GM19372 (cell line): Measurements from ENCODE around the gene PRPS1.
"Not testable (repeated sequence)": the region's sequence is repeated elsewhere in the genome, so short reads cannot be mapped to it uniquely, and the experiment has no call there.

ENCODE experiments used
- ATAC-seq: cut with Tn5 transposase; IDR thresholded peaks from one replicate; pipeline ENCODE4 v1.9.1; 2021; ENCODE audit warnings: mild to moderate bottlenecking, low read depth, moderate library complexity; ENCODE audit not compliant: unreplicated experiment

Gene PRPS1

DNA sequence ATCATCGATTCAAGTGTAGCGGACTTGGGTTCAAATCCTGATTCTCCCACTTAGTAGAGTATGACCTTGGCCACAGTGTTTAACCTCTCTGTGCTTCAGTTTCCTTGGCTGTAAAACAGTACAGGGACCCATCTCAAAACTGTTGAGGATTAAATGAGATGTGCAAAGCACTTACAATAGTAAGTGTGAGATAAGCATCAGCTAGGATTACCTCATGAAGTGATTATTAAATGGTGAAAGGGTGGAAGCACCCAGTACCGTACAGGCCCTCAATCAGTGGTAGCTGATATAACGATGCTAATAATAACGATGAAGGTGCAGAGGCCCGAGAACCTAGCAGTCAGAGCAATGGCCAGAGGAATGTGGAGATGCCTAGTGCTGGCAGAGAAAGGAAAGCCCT is 45.1 kb downstream of the PRPS1 start:
- ATAC-seq, result no peak

DNA sequence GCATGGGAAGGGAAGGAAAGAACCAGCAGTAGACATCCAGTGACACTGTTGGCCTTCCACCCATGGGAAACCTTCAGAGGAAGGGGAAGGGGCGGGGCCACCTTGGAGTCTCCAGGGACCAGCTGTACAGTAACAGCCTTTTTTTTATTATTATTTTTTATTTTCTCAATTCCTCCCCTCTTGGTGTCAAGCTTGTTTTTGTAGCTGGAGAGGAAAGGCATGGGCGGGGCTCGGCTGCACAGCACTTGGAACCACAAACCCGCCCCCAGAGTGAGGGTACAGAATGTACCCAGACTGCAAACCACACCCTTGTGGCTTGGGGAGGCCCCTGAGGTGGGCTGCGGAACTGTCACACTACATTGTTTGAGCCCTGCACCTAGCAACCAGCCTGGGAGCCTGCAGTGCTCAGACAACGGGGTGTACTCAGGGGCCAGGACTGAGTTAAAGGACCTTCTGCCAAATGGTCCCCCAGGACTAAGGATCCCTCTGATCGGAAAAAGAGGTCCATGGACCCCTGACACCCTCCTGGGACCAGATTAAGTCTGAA is 45.7 kb downstream of the PRPS1 start:
- peak; percentile 77 for ATAC-seq

DNA sequence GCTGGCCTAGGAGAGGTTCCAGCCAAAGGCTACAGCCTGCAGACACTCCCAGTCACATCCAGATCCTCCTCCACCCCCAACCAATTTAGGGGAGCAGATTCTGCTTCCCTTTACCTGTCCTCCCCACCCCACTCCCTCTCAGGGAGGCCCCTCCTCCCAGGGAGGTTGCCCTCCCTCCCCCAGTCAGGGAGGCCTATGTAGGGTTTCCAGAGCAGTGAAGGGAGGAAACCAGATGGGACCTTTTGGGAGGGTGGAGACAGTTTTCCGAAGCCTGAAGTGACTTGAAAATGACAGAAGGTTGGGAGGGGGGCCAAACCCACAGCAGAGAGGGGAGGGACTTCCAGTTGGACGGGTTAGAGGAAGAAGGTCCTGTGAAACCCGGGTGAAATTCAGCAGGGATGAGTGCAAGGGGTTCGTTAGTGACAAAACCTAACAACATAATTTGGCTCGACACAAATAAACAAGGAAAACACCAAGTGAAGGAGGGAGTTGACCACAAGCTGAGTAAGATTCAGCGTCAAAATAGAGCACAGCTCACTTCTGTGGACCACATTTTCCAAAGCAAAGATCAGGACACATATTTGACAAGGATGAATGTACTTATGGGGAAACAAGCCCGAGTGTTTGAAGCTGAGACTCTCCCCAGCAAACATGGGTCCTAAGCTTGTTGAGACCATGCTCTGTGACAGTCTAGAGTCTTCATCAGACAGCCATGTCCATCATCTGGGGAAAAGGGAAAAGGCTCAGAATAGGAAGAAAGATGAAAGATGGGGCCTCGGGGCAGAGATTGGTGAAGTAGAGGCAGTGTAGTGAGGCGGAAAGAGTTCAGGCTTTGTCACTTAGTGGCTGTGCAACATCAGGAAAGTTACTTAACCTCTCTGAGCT is 46.4 kb downstream of the PRPS1 start:
- ATAC-seq, result peak; percentile 8

DNA sequence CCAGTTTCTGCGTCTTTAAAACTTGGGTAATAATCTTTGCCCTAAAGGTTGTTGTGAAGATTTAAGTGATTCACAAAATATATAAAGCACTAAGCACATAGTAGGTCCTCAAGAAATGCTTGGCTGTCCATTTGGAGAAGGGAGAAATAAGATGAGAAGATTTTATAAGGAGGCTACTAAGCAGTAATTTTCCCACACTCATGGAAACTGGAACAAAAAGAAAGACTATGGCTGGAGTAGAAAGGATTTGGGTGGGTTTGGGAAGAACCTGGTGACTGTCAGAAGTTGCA is 47.0 kb downstream of the PRPS1 start:
- no peak for ATAC-seq

DNA sequence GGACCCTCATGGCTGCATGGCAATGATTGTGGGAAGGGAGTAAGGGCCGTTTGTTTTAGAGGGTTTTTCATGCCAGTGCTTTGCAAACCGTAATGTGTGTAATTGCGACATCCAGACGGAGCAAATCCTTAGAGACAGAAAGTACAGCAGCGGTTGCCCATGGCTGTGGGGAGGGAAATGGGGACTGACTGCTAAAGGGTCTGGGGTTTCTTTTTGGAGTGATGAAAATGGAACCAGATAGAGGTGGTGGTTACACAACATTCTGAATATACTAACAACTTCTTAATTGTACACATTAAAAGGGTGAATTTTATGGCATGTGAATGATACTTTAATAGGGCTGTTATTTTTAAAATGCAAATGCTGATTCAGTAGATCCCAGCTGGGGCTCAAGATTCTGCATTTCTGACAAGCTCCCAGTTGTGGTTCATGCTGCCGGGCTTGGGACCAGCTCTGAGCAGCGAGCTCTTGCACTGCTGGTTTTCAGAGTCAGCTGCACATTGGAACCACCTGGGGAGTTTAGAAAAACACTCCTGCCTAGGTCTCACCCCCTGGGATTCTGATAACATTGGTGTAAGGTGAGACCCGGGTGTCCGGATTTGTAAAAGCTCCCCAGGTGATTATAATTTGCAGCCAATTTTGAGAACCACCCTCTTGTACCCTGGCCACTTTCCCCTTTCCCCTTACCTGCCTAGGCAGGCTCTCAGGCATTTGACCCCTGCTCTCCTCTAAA is 47.7 kb downstream of the PRPS1 start:
- no peak for ATAC-seq

DNA sequence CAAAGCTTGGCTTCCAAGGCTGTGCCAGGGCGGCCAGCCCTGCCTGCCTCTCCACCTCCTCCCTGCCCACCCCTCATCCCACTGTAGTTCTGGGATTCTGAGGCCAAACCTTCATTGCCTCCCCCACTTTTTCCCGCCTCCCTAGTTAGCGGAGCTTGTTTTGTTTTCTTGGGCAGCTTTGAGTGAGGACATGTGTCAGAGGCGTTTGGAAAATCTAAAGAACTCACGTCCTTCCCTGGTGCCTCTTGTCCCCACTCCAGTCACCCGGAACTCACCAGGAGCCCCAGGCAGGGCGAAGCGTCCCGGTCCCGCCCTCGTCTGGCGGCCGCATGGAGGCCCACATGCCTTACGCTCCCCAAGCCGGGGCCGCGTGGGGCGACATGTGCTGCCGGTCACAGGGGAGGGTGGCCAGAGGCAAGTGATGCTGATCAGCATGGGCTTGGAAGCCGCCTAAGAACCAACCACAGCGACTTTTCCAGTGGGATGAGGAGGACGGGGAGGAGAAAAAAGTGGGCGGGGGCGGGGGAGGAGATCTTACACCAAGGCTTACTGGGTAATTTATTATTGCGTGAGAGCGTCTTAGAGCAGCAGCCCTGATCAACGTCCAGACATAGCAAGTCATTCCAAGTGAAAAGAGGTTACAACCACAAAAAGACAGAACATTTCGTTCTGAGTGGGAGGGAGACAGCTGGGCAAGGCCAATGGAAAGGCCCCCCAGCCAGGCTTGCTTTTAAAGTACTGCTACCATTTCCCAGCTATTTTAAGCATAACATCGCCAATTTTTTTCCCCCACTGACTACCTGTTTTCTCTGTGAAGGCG is 48.5 kb downstream of the PRPS1 start:
- ATAC-seq, result no peak

DNA sequence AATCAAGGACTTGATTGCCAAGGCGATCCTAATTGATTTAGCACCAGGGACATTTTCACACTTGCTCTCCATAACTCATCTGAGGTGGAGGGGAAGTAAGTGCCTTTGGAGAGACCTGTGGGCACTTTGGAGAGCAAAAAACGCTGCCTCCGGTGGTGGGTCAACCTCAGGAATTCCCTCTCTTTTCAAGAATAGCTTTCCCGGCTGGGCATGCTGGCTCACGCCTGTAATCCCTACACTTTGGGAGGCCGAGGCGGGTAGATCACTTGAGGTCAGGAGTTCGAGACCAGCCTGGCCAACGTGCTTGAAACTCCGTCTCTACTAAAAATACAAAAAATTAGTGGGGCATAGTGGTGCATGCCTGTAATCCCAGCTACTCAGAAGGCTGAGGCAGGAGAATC is 49.2 kb downstream of the PRPS1 start:
- ATAC-seq, result no peak

DNA sequence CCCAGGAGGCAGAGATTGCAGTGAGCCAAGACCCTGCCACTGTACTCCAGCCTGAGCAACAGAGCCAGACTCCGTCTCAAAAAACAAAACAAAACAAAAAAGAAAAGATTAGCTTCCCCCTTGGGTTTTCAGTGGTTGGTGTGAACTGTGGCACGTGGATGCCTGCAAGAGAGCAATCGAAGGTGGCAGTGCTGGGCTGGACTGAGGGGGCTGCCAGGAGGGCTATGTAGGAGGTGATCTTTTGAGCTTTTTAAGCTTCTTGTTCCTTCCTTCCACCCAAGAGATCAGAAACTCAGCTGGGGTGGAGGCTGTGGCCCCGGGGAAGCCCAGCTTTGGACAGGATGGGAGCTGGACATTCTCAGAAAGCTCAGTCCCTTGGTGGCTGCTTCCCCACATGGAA is 49.6 kb downstream of the PRPS1 start:
- no peak for ATAC-seq

DNA sequence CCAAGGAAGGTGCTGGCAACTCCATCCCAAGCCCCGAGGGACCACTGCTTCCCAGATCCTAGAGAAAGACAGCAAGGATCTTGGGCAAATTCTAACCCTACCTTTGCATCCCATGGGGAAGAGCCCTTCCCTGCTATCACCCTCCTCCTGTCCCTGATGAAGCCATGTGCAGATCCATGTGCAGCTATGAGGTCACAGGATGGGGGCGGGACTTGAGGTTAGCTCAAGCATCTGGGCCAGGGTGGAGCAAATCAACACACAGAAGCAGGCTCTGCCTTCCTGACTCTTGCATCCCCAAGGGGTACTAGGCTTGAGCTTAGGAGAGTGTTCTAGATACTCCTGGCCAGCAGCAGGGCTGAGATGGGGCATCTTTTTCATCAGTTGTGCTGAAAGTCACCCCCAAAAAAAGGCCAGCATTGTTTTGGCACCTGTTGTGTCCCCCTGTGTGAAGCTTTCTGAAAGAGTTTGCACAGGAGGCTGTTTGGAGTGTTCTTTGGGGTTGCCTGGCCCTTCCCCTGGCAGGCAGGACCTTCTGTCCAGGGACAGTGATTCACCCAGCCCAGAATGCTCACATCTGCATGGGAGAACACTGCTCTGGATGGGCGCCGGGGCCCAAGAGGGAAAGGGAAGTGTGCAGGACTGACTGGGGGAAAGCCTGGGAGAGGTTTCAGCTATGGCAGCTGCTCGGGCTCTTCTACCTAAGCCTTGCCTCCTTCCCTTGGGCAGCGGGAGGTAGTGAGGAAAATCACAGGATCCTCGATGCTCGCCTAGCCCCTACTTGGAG is 50.8 kb downstream of the PRPS1 start:
- no peak for ATAC-seq

DNA sequence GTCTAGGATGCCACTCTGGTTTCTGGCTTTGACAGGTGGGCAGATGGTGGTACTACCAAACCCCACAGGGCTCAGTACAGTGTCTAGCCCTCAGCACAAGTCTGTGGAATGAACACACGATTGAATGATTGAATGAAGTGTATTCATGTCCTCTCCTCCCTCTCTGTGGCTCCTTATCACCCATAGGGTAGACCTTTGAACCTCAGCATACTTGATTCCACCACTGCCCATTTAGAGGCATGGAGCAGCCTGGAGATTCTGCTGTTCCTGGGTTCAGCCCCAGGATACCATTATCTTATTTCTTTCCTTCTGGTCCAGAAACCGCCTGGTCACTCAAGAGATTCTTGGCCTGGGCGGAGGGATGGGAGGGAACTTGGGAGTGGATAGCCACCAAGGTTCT is 53.9 kb downstream of the PRPS1 start:
- ATAC-seq, result no peak

DNA sequence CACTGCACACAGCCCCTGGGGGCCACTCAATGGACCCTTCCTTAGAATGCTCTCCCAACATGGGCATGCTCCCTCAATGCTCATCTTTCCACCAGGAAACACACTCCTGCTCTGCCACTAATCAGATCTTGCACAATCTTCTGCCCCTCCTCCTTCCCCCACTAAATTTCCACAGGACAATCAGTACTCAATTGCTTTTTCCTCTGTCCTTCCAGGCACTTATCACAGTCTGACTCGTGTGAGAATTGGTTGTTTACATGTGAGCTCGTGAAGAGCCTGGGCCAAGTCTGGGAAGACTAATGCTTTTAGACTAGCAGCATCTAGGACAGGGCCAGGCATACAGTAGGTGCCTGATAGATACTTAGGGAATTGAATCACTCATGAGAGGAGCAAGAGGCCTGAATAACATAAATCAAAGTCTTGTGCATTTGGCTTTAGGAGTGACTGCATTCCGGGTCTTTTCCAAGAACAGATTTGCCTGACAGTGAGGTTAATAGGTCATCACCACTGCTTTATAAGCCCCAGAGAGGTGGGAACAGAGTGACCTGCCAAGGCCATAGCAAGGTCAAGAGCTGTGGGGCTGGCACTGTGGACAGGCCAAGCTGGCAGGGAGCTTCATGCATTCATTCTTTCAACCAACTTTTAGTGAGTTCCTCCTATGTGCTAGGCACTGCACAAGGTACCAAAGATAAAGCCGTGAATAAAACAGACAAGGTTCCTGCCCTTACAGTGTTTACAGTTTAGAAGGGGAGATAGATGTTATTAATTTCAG is 55.0 kb downstream of the PRPS1 start:
- ATAC-seq, result no peak

DNA sequence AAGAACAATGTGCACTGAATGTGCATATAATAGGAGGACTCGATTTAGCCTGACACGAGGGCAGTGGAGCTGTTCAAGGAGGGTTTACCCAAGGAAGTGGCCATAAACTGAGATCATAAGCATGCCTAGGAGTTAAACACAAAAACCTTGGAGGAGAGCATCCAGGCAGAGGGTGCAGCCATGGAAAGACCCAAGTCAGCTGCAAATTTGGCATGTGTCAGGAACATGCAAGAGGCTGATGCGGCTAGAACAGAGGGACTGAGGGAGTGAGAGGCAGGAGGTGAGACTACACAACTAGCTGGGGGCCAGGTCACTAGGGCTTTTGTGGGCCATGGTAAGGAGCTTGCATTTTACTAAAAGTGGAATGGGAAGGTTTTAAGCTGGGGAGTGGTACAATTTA is 55.6 kb downstream of the PRPS1 start:
- ATAC-seq, result no peak

DNA sequence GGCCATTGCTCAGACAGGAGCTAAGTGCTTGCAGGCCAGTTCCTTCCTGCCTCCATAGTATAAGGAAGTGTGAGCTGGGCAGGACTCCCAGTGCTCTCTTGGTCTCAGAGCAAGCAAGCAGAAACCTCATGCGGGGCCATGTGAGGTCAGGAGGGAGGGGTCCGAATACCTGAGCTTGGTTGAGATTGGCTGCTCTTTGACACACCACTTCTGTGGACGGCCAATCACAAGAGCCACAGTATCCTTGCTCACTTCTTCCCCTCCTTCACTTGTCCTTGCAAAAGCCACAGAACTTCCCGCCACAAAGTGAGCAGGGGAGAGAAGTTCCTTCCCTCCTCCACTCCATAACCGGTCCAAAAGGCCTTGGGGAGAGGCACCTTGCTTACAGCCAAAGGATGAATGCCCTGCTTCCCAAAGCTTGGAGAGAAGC is 56.7 kb downstream of the PRPS1 start:
- ATAC-seq, result peak; percentile 87

DNA sequence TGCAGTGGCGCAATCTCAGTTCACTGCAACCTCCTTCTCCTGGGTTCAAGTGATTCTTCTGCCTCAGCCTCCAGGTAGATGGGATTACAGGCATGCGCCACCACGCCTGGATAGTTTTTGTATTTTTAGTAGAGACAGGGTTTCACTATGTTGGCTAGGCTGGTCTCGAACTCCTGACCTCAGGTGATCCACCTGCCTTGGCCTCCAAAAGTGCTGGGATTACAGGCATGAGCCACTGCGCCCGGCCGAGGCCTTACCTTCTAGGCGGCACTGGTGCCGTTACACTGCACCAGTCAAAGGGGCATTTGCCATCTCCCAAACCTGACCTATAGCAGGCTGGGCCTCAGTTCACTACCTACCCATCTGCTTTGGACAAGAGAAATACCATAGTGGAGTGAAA is 57.3 kb downstream of the PRPS1 start:
- ATAC-seq, result not testable (repeated sequence)

DNA sequence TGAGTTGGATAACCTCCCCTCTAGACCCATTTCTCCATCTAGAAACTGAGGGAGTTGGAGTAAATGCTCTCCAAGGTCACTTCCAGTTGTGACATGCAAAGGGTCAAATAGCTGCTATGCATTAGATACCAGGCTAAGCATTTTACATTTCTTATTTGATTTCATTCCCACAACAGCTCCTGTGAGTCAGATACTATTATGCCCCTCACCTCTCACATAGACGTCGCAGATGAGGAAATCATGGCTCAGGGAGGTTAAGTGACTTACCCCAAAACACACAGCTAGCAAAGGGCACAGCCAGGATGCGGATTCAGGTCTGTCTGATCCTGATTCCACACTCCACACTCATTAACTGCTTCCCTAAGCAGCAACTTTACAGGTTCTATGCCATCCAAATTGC is 57.7 kb downstream of the PRPS1 start:
- ATAC-seq, result no peak

DNA sequence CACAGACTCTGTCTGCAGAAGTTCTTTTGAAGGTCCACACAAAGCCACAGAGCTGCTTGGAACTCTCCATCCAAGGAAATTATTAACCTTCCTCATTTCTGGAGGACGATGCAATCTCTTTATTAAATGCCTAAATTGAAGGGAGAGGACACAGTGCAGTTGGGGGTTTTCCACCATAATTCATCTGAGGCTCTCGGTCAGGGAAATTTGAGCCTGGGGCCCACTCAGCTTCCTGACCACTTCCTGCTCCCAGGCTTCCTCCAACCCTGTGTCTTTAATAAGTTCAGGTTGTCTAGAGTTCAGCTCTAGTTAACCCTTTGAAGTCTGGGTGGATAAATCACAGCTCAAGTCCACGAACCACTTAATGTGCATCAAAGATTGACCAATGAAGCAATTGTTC is 58.5 kb downstream of the PRPS1 start:
- ATAC-seq, result no peak

DNA sequence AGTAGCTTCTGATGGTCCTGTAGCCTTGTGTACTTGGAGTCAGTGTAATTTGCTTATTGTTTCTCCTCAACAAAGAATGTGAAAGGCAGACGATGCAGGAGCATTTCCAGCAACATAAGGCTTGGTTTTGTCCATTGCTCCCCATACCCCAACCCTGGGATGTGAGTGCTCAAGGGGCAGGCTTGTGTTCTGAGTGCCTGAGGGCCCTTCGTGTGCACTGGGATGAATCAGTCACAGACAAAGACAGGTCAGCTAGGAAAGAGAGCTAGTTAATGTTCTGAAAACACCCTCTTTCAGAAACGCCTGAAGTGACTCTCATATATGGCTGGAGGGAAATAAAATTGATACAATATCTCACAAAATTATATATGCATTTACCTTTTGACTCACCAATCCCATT is 59.1 kb downstream of the PRPS1 start:
- ATAC-seq, result no peak

DNA sequence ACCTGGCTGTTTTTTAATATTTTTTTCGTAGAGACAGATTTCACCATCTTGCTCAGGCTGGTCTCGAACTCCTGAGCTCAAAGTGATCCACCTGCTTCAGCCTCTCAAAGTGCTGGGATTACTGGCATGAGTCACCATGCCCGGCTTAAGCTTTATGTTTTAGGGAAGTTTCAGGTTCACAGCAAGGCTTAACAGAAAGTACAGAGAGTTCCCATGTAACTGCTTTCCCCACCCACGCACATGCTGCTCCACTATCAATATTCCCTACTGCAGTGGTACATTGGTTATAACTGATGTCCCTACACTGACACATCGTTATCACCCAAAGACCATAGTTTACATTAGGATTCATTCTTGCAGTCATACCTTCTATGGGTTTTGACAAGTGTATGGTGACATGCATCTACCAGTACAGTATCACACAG is 62.7 kb downstream of the PRPS1 start:
- ATAC-seq, result no peak

DNA sequence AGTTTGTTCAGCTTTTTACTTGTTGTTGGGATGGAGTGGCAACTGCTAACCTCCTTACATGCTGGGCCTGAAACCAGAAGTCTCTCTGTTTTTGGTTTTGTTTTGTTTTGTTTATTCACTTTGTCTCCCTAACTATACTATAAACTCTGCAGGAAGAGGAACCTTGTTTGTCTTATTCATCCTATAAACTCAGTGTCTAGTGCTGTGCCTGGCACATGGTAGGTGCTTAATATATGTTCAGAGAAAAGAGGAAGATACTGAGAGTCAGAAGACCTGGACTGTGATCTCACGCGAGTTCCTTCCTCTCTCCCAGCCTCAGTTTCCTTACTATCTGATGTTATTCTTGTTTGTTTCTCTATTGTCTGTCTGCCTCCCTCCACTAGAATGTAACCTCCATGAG is 71.3 kb downstream of the PRPS1 start:
- no peak for ATAC-seq
